DND-41 (cell line): ENCODE data around the gene OVCH1.
A peak's percentile ranks its signal among the peaks of the same experiment; 100 is the strongest.
"Not testable (repeated sequence)": the region's sequence is repeated elsewhere in the genome, so short reads cannot be mapped to it uniquely, and the experiment has no call there.

Source experiments
- ATAC-seq: fragments of 200-7000 bp; cut with Tn5 transposase; 3 replicates; pipeline ENCODE4 v1.9.1; 2021; ENCODE audit warnings: low read depth; ENCODE audit not compliant: insufficient read depth
- DNase-seq: peaks from one replicate; pipeline ENCODE4 v3.0.0-alpha.2; 2020
- H2AFZ ChIP-seq: 2 replicates; pipeline ENCODE4 v1.6.0; 2012; ENCODE audit warnings: low read depth, low read length
- H3K27ac ChIP-seq: 2 replicates; pipeline ENCODE4 v1.5.1; 2012; ENCODE audit warnings: low read length, inconsistent platforms
- H3K27me3 ChIP-seq: fragments of 200-600 bp; sonication (generic); 2 replicates; pipeline ENCODE4 v1.6.0; 2012; ENCODE audit warnings: low read length, mild to moderate bottlenecking, inconsistent platforms; ENCODE audit not compliant: insufficient read depth, poor library complexity
- H3K36me3 ChIP-seq: 2 replicates; pipeline ENCODE4 v1.5.1; 2012; ENCODE audit warnings: low read length, inconsistent platforms; ENCODE audit not compliant: insufficient read depth
- H3K4me1 ChIP-seq: 2 replicates; pipeline ENCODE4 v1.5.1; 2012; ENCODE audit warnings: mild to moderate bottlenecking, low read length; ENCODE audit not compliant: insufficient read depth
- H3K4me2 ChIP-seq: 2 replicates; pipeline ENCODE4 v1.6.0; 2012; ENCODE audit warnings: mild to moderate bottlenecking, moderate library complexity, low read length, inconsistent platforms; ENCODE audit not compliant: insufficient read depth
- H3K4me3 ChIP-seq, 2 experiments: fragments of 200-600 bp in 1 of 2; shearing (Covaris generic) in 1 of 2; 2 replicates each; pipeline ENCODE4 v1.5.1; 2012 to 2016; ENCODE audit warnings: inconsistent platforms in 2 of 2, low read length in 2 of 2, mild to moderate bottlenecking in 2 of 2, low read depth in 1 of 2, moderate library complexity in 1 of 2
- H3K79me2 ChIP-seq: 2 replicates; pipeline ENCODE4 v1.6.0; 2012; ENCODE audit warnings: low read length, inconsistent platforms; ENCODE audit not compliant: insufficient read depth
- H3K9ac ChIP-seq: 2 replicates; pipeline ENCODE4 v1.6.0; 2012; ENCODE audit warnings: low read depth, mild to moderate bottlenecking, inconsistent platforms, low read length, moderate library complexity
- H3K9me3 ChIP-seq: 2 replicates; pipeline ENCODE4 v1.5.1; 2012; ENCODE audit warnings: low read length, moderate library complexity, mild to moderate bottlenecking, inconsistent platforms; ENCODE audit not compliant: insufficient read depth, severe bottlenecking
- H4K20me1 ChIP-seq: 2 replicates; pipeline ENCODE4 v1.6.0; 2012; ENCODE audit warnings: low read length; ENCODE audit not compliant: insufficient read depth
- CTCF ChIP-seq: IDR thresholded peaks from 2 replicates; pipeline ENCODE4 v1.5.1; 2012; ENCODE audit warnings: borderline replicate concordance, low read length, moderate library complexity, mild to moderate bottlenecking; ENCODE audit not compliant: poor library complexity, severe bottlenecking; ENCODE audit errors: extremely low read depth
- EZH2 ChIP-seq: IDR thresholded peaks from 3 replicates; pipeline ENCODE4 v1.6.1; 2012; ENCODE audit warnings: borderline replicate concordance, low read depth, mild to moderate bottlenecking, moderate library complexity, low read length, inconsistent platforms; ENCODE audit not compliant: severe bottlenecking

OVCH1 gene

GRCh38 chr12:29398495-29398894, 99.0 kb downstream of the OVCH1 start:
- H3K4me2 ChIP-seq = no peak overlapping the region
- ATAC-seq (no peak), DNase-seq (no peak)
- no peaks in the 10 kb centered on the region for H3K4me1 ChIP-seq
- no peaks in the 10 kb centered on the region for H3K9me3 ChIP-seq
- no peaks in the 10 kb centered on the region for H4K20me1 ChIP-seq
- no peak overlapping the region for H3K9ac ChIP-seq
- no peak overlapping the region for H3K27ac ChIP-seq
- no peak for TF ChIP-seq EZH2
- no peak overlapping the region for H3K4me3 ChIP-seq
- H3K27me3 ChIP-seq = peaks cover 21% of the 10 kb centered on the region
- no peaks in the 10 kb centered on the region for H3K36me3 ChIP-seq
- no peaks in the 10 kb centered on the region for H3K79me2 ChIP-seq
- H2AFZ ChIP-seq = no peak overlapping the region

- no peak overlapping the region for H3K9ac ChIP-seq
- H4K20me1 ChIP-seq = no peaks in the 10 kb centered on the region
- H3K4me2 ChIP-seq = no peak overlapping the region
- H3K4me1 ChIP-seq = no peaks in the 10 kb centered on the region
- no peaks in the 10 kb centered on the region for H3K79me2 ChIP-seq
- H3K4me3 ChIP-seq = no peak overlapping the region
- no peak for ATAC-seq
- DNase-seq = no peak
- no peaks in the 10 kb centered on the region for H3K36me3 ChIP-seq
- TF ChIP-seq EZH2 (no peak), CTCF (no peak)
- no peak overlapping the region for H3K27ac ChIP-seq
- H3K27me3 ChIP-seq = peaks cover 13% of the 10 kb centered on the region
- H3K9me3 ChIP-seq = no peaks in the 10 kb centered on the region
- H2AFZ ChIP-seq = no peak overlapping the region
These were observed 100.7 kb downstream of the OVCH1 start for GRCh38 chr12:29396774-29397173.

GRCh38 chr12:29395356-29395755, 102.1 kb downstream of the OVCH1 start:
- ATAC-seq (no peak), DNase-seq (no peak)
- no peaks in the 10 kb centered on the region for H3K36me3 ChIP-seq
- H3K9me3 ChIP-seq = no peaks in the 10 kb centered on the region
- H4K20me1 ChIP-seq = no peaks in the 10 kb centered on the region
- no peak overlapping the region for H2AFZ ChIP-seq
- no peak overlapping the region for H3K4me2 ChIP-seq
- no peaks in the 10 kb centered on the region for H3K79me2 ChIP-seq
- TF ChIP-seq EZH2 (no peak), CTCF (no peak)
- no peaks in the 10 kb centered on the region; the same call in 1 of the 2 replicates for H3K4me1 ChIP-seq
- H3K9ac ChIP-seq = no peak overlapping the region
- H3K27ac ChIP-seq = no peak overlapping the region
- H3K27me3 ChIP-seq = peaks cover 9% of the 10 kb centered on the region
- no peak overlapping the region for H3K4me3 ChIP-seq

GRCh38 chr12:29390419-29390818, 107.1 kb downstream of the OVCH1 start:
- not testable (repeated sequence) for H3K79me2 ChIP-seq, H3K36me3 ChIP-seq, H4K20me1 ChIP-seq, H3K4me1 ChIP-seq, H3K9me3 ChIP-seq, H3K27ac ChIP-seq, H3K27me3 ChIP-seq, H3K9ac ChIP-seq, H2AFZ ChIP-seq, H3K4me3 ChIP-seq, H3K4me2 ChIP-seq, DNase-seq
- ATAC-seq = peak; percentile 61; the same call in 2 of the 3 replicates
